ENCODE results near the gene PRPS2.

DNA sequence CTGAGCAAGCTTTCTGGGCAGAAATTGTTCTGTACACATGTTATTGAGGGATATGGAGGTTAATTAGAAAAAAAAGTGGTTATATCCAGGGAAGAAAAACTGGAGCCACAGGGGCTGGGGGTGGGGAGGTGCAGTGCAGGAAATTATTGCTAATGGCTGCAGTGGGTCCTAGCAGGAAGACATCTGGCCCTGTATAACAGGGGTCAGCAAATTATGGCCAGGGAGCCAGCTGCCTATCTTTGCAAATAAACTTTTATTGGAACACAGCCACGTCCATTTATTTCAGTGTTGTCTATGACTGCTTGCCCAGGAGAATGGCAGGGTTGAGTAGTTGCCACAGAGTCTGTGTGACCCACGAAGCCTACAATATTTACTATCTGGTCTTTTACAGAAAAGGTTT is 23.4 kb upstream of the PRPS2 start:
- TF ChIP-seq GATA1 (IDR thresholded peaks at IDR 0.05; ENCODE audit: low read depth, low read length) (no peak), POLR2A (IDR thresholded peaks at IDR 0.05; ENCODE audit: low read length) (no peak)

All from erythroblast (primary cell).